ENCODE data around the gene DNAL4.

The DNAL4 gene

GRCh38 chr22:38766076-38766777 lies 27.7 kb downstream of the DNAL4 start:
- in situ Hi-C loops (cut with MboI; ENCODE audit: low pct_unique_long_range_greater_than_20kb, low sequenced_read_pairs), result no loop called here
- DNase-seq, result peak; percentile 54

GRCh38 chr22:38762551-38762983 lies 31.4 kb downstream of the DNAL4 start:
- DNase-seq, result no peak
- in situ Hi-C loops (cut with MboI; ENCODE audit: low pct_unique_long_range_greater_than_20kb, low sequenced_read_pairs), result no loop called here

GRCh38 chr22:38761202-38762162 lies 32.5 kb downstream of the DNAL4 start:
- in situ Hi-C loops (cut with MboI; ENCODE audit: low pct_unique_long_range_greater_than_20kb, low sequenced_read_pairs), result no loop called here
- DNase-seq, result no peak

GRCh38 chr22:38760477-38761201 lies 33.3 kb downstream of the DNAL4 start:
- no peak for DNase-seq
- in situ Hi-C loops (cut with MboI; ENCODE audit: low pct_unique_long_range_greater_than_20kb, low sequenced_read_pairs), result no loop called here

GRCh38 chr22:38759005-38759404 lies 34.9 kb downstream of the DNAL4 start:
- no peak for DNase-seq
- in situ Hi-C loops (cut with MboI; ENCODE audit: low pct_unique_long_range_greater_than_20kb, low sequenced_read_pairs), result no loop called here

GRCh38 chr22:38758276-38758945 lies 35.5 kb downstream of the DNAL4 start:
- in situ Hi-C loops (cut with MboI; ENCODE audit: low pct_unique_long_range_greater_than_20kb, low sequenced_read_pairs), result no loop called here
- DNase-seq, result no peak

- no peak for DNase-seq
- in situ Hi-C loops (cut with MboI; ENCODE audit: low pct_unique_long_range_greater_than_20kb, low sequenced_read_pairs), result no loop called here
Measured at GRCh38 chr22:38757464-38757757, 36.5 kb downstream of the DNAL4 start.

GRCh38 chr22:38756711-38757463 lies 37.1 kb downstream of the DNAL4 start:
- peak; percentile 26 for DNase-seq
- in situ Hi-C loops (cut with MboI; ENCODE audit: low pct_unique_long_range_greater_than_20kb, low sequenced_read_pairs), result no loop called here

GRCh38 chr22:38755911-38756532 lies 37.9 kb downstream of the DNAL4 start, which contains the start of gene SUN2:
SUN2 (minus strand) TSS chr22:38755998; CDS start chr22:38752628, 3,370 bp downstream.
- peak; percentile 87 for DNase-seq
- in situ Hi-C loops (cut with MboI; ENCODE audit: low pct_unique_long_range_greater_than_20kb, low sequenced_read_pairs), result no loop called here

GRCh38 chr22:38755155-38755910 lies 38.6 kb downstream of the DNAL4 start:
- DNase-seq, result peak; percentile 51
- in situ Hi-C loops (cut with MboI; ENCODE audit: low pct_unique_long_range_greater_than_20kb, low sequenced_read_pairs), result no loop called here

- DNase-seq, result peak; percentile 74
- in situ Hi-C loops (cut with MboI; ENCODE audit: low pct_unique_long_range_greater_than_20kb, low sequenced_read_pairs), result no loop called here
Measured at GRCh38 chr22:38754751-38755154, 39.2 kb downstream of the DNAL4 start.

- no peak for DNase-seq
- in situ Hi-C loops (cut with MboI; ENCODE audit: low pct_unique_long_range_greater_than_20kb, low sequenced_read_pairs), result no loop called here
Measured at GRCh38 chr22:38753948-38754750, 39.8 kb downstream of the DNAL4 start.

- in situ Hi-C loops (cut with MboI; ENCODE audit: low pct_unique_long_range_greater_than_20kb, low sequenced_read_pairs), result no loop called here
Measured at GRCh38 chr22:38751422-38752346, 42.3 kb downstream of the DNAL4 start.

GRCh38 chr22:38751066-38751421 lies 42.9 kb downstream of the DNAL4 start:
- in situ Hi-C loops (cut with MboI; ENCODE audit: low pct_unique_long_range_greater_than_20kb, low sequenced_read_pairs), result no loop called here
- DNase-seq, result no peak

More at GRCh38 chr22:38751422-38752346, 42.3 kb downstream of the DNAL4 start:
- DNase-seq, result peak; percentile 94

GRCh38 chr22:38750638-38751037 lies 43.3 kb downstream of the DNAL4 start:
- no peak for DNase-seq
- in situ Hi-C loops (cut with MboI; ENCODE audit: low pct_unique_long_range_greater_than_20kb, low sequenced_read_pairs), result no loop called here

- no peak for DNase-seq
- in situ Hi-C loops (cut with MboI; ENCODE audit: low pct_unique_long_range_greater_than_20kb, low sequenced_read_pairs), result no loop called here
Measured at GRCh38 chr22:38750104-38750503, 43.8 kb downstream of the DNAL4 start.
